SK-N-SH (cell line): ENCODE results near the gene PPP2R5E. TPM values are rescaled to one million over a fixed set of nuclear protein-coding genes. Genes with fewer than 3 reads are reported as not detected.

ENCODE experiments used
- CTCF ChIA-PET: fragments of 300-600, 350-600 bp; formaldehyde crosslinking; extraction: SDS; loops from one replicate; lab custom pipeline; 2021; lab: Yijun Ruan, JAX
- POLR2A ChIA-PET: fragments of 350-600 bp; sonication (Branson Sonifier 250); formaldehyde crosslinking; extraction: SDS; loops from one replicate; lab custom pipeline; 2020; ENCODE audit warnings: antibody characterized with exemption, inconsistent platforms; lab: Yijun Ruan, JAX
- DNase-seq: peaks from one replicate; pipeline ENCODE4 v3.0.0; 2012
- H2AFZ ChIP-seq: fragments of 200-600 bp; sonication (generic); 2 replicates; pipeline ENCODE4 v1.8.1; 2016; ENCODE audit warnings: antibody characterized with exemption, mild to moderate bottlenecking, low read depth
- H3F3A ChIP-seq: fragments of 200-600 bp; sonication (generic); replicated peaks from 2 replicates; pipeline ENCODE3; 2016; ENCODE audit warnings: antibody characterized with exemption, mild to moderate bottlenecking; ENCODE audit not compliant: insufficient read depth
- H3K27ac ChIP-seq, 2 experiments: fragments of 200-500 bp in 1 of 2; fragments of 200-600 bp in 1 of 2; sonication (Bioruptor generic) in 1 of 2; sonication (generic), shearing (Covaris generic) in 1 of 2; 2 replicates each; pipeline versions ENCODE4 v1.5.1 to v1.6.1; 2014 to 2016; ENCODE audit warnings: low read depth in 2 of 2, inconsistent platforms in 1 of 2, low read length in 1 of 2, mild to moderate bottlenecking in 1 of 2, mixed read lengths in 1 of 2
- H3K27me3 ChIP-seq: fragments of 200-600 bp; sonication (generic), shearing (Covaris generic); 2 replicates; pipeline ENCODE4 v1.6.1; 2016; ENCODE audit warnings: mixed run types; ENCODE audit not compliant: insufficient read depth
- H3K36me3 ChIP-seq, 2 experiments: fragments of 200-500 bp in 1 of 2; fragments of 200-600 bp in 1 of 2; sonication (Bioruptor generic) in 1 of 2; sonication (generic) in 1 of 2; replicated peaks in 1 of 2; 2 replicates each; pipeline versions ENCODE3 to v1.5.1; 2014 to 2016; ENCODE audit warnings: low read length in 1 of 2, mild to moderate bottlenecking in 1 of 2; ENCODE audit not compliant: insufficient read depth in 2 of 2, control insufficient read depth in 1 of 2
- H3K4me1 ChIP-seq, 2 experiments: fragments of 200-500 bp in 1 of 2; fragments of 200-600 bp in 1 of 2; sonication (Bioruptor generic) in 1 of 2; sonication (generic), shearing (Covaris generic) in 1 of 2; 2 replicates each; pipeline versions ENCODE4 v1.5.1 to v1.6.1; 2014 to 2016; ENCODE audit warnings: low read depth in 1 of 2, low read length in 1 of 2, mixed run types in 1 of 2; ENCODE audit not compliant: insufficient read depth in 2 of 2, control insufficient read depth in 1 of 2
- H3K4me2 ChIP-seq: fragments of 200-600 bp; sonication (generic), shearing (Covaris generic); 2 replicates; pipeline ENCODE4 v1.6.1; 2017; ENCODE audit warnings: mixed run types
- H3K4me3 ChIP-seq, 2 experiments: fragments of 200-500 bp in 1 of 2; fragments of 200-600 bp in 1 of 2; sonication (Bioruptor generic) in 1 of 2; sonication (generic), shearing (Covaris generic) in 1 of 2; 2 replicates each; pipeline versions ENCODE4 v1.5.1 to v1.8.1; 2014 to 2016; ENCODE audit warnings: low read depth in 2 of 2, inconsistent platforms in 1 of 2, low read length in 1 of 2, mild to moderate bottlenecking in 1 of 2, mixed read lengths in 1 of 2, moderate library complexity in 1 of 2
- H3K79me2 ChIP-seq: fragments of 200-600 bp; sonication (generic); 2 replicates; pipeline ENCODE4 v1.8.1; 2017; ENCODE audit warnings: mild to moderate bottlenecking; ENCODE audit not compliant: insufficient read depth
- H3K9ac ChIP-seq: fragments of 200-600 bp; sonication (generic); 2 replicates; pipeline ENCODE4 v1.6.1; 2017; ENCODE audit warnings: mixed run types
- H3K9me2 ChIP-seq: fragments of 200-600 bp; sonication (generic); 2 replicates; pipeline ENCODE4 v1.6.1; 2017; ENCODE audit warnings: mixed run types
- H3K9me3 ChIP-seq: fragments of 200-600 bp; sonication (generic); 2 replicates; pipeline ENCODE4 v1.6.1; 2017; ENCODE audit warnings: mixed run types, mild to moderate bottlenecking, moderate library complexity
- H4K20me1 ChIP-seq: fragments of 200-600 bp; sonication (generic); 2 replicates; pipeline ENCODE4 v1.6.1; 2017; ENCODE audit warnings: mild to moderate bottlenecking, mixed run types; ENCODE audit not compliant: insufficient read depth
- CTCF ChIP-seq: fragments of 200-600 bp; sonication (generic); IDR thresholded peaks from 2 replicates; pipeline ENCODE4 v1.6.1; 2017; ENCODE audit warnings: antibody characterized with exemption, mild to moderate bottlenecking, moderate library complexity
- FOXJ3 ChIP-seq: sonication (generic); formaldehyde crosslinking; IDR thresholded peaks from 2 replicates; pipeline ENCODE4 v1.5.1; 2020; ENCODE audit warnings: mild to moderate bottlenecking, missing genetic modification reagents
- MXI1 ChIP-seq: IDR thresholded peaks from 2 replicates; pipeline ENCODE4 v1.6.1; 2012; ENCODE audit warnings: mild to moderate bottlenecking, low read depth, low read length, improper control_type of control experiment
- POLR2AphosphoS5 ChIP-seq: IDR thresholded peaks from 2 replicates; pipeline ENCODE4 v1.6.1; 2012; ENCODE audit warnings: low read depth, low read length
- RCOR1 ChIP-seq: fragments of 150-350 bp; IDR thresholded peaks from 2 replicates; pipeline ENCODE4 v1.6.1; 2017; ENCODE audit warnings: antibody characterized with exemption, low read length
- REST ChIP-seq: IDR thresholded peaks from 2 replicates; pipeline ENCODE4 v1.6.1; 2012; ENCODE audit warnings: mild to moderate bottlenecking, low read depth, low read length, moderate library complexity
- SMC3 ChIP-seq: IDR thresholded peaks from 2 replicates; pipeline ENCODE4 v1.6.1; 2012; ENCODE audit warnings: low read depth, low read length, improper control_type of control experiment
- WGBS: methylation state at CpG from one replicate; pipeline ENCODE4 v1.1.6; 2017; ENCODE audit warnings: low lambda C conversion rate; 5-methylcytosine and 5-hydroxymethylcytosine counted together
- polyA plus RNA-seq, 3 experiments: library from polyadenylated mRNA; depleted of rRNA; stranded (reverse); fragments of >200 nt; gene quantifications; 2 replicates each; pipeline ENCODE4 v1.2.3, GENCODE V29; 2012
- TF ChIP-seq, protein P1 (sequence below): fragments of 150-350 bp; IDR thresholded peaks from 2 replicates; pipeline ENCODE4 v1.6.1; 2017; ENCODE audit warnings: antibody characterized with exemption, low read length, low read depth, borderline replicate concordance
- TF ChIP-seq, protein P2 (sequence below): fragments of 150-350 bp; IDR thresholded peaks from 2 replicates; pipeline ENCODE4 v1.6.1; 2016; ENCODE audit warnings: mild to moderate bottlenecking, low read depth, low read length

The PPP2R5E gene
- polyA plus RNA-seq, 1 of the 3 experiments (the other 2 are of a cell fraction) = 4.4 TPM

DNA sequence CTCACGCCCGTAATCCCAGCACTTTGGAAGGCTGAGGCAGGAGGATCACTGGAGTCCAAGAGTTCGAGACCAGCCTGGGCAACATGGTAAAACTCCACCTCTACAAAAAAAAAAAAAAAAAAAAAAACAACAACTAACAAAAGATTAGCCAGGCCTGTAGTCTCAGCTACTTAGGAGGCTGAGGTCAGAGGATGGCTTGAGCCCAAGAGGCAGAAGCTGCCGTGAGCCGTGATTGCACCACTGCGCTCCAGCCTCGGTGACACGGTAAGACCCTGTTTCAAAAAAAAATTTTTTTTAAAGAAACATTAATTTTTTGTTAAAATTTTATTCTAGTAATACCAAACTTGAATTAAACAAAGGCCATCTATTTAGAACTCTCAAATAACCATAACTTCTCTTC is 77.8 kb downstream of the PPP2R5E start:
- Histone ChIP-seq H3K4me1 (peaks cover 0 to 3% of the 10 kb centered on the region in 2 experiments; a peak in 1 of 4 replicates), H3K27me3 (no peaks in the 10 kb centered on the region), H3K9ac (no peak overlapping the region), H3K4me2 (no peak overlapping the region)
- WGBS = 96% methylated on average over 8 of the region's 8 CpGs
- no peak for TF ChIP-seq RCOR1
- TF ChIP-seq POLR2AphosphoS5 = no peak
- TF ChIP-seq REST = no peak
- TF ChIP-seq MXI1 = no peak
- no peak for TF ChIP-seq CTCF
- TF ChIP-seq, protein P1, sequence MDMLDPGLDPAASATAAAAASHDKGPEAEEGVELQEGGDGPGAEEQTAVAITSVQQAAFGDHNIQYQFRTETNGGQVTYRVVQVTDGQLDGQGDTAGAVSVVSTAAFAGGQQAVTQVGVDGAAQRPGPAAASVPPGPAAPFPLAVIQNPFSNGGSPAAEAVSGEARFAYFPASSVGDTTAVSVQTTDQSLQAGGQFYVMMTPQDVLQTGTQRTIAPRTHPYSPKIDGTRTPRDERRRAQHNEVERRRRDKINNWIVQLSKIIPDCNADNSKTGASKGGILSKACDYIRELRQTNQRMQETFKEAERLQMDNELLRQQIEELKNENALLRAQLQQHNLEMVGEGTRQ = no peak
- TF ChIP-seq, protein P2, sequence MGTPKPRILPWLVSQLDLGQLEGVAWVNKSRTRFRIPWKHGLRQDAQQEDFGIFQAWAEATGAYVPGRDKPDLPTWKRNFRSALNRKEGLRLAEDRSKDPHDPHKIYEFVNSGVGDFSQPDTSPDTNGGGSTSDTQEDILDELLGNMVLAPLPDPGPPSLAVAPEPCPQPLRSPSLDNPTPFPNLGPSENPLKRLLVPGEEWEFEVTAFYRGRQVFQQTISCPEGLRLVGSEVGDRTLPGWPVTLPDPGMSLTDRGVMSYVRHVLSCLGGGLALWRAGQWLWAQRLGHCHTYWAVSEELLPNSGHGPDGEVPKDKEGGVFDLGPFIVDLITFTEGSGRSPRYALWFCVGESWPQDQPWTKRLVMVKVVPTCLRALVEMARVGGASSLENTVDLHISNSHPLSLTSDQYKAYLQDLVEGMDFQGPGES = no peak
- no peak for TF ChIP-seq FOXJ3 (CRISPR knock-in tag)
- TF ChIP-seq SMC3 = no peak
- TF ChIP-seq, all 33 proteins: peak for 0
- DNase-seq = no peak
- H4K20me1 ChIP-seq = peaks cover 54% of the 10 kb centered on the region
- H3K27ac ChIP-seq = no peak overlapping the region
- peaks cover 96% of the 10 kb centered on the region for H3K79me2 ChIP-seq
- ChIA-PET CTCF (no interaction called here), POLR2A (no interaction called here)
- H3K4me3 ChIP-seq = no peak overlapping the region
- peaks cover 0 to 2% of the 10 kb centered on the region in 2 experiments for H3K36me3 ChIP-seq
- H3F3A ChIP-seq = peaks cover 1% of the 10 kb centered on the region
- H3K9me2 ChIP-seq = no peaks in the 10 kb centered on the region
- no peak overlapping the region for H2AFZ ChIP-seq
- H3K9me3 ChIP-seq = no peaks in the 10 kb centered on the region
